ENCODE measurements around the gene POLR2J3.
"Not testable (repeated sequence)": the region's sequence is repeated elsewhere in the genome, so short reads cannot be mapped to it uniquely, and the experiment has no call there.

The POLR2J3 gene

DNA sequence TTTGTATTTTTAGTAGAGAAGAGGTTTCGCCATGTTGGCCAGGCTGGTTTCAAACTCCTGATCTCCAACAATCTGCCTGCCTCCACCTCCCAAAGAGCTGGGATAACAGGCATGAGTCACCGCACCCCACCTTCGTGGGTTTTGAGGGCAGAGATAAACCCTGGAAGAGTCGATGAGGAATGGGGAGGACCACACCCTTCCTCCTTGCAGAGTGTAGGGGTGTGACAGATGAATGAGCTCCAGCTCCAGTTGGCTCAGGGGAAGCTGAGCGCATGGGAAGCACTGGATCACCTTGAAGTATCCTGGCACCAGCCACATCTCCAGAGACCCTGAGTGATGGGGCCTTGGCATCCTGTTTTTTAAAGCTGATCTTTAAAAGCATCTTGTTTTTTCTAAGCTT lies 11.1 kb upstream of the POLR2J3 start:
- not testable (repeated sequence) for DNase-seq (ENCODE audit: low read depth)

DNA sequence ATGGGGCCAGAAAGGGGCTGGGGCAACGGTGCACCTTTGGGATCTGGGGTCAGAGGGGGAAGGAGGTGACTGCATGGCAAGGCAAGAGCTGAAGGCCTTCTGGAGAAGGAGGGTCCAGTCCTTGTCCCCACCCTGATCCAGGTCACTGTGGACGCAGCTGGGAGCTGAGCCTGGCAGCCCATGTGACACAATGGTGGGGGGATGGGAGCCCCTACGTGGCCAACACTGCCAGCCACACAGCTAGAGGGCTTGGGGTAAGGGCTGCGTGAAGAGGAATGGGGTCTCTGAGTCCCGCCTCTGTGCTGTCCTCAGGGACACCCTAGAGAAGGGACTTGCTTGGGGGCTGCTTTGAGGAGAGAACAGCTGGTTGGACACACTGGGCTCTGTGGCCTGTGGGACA lies 9.3 kb upstream of the POLR2J3 start:
- DNase-seq (ENCODE audit: low read depth), result not testable (repeated sequence)

DNA sequence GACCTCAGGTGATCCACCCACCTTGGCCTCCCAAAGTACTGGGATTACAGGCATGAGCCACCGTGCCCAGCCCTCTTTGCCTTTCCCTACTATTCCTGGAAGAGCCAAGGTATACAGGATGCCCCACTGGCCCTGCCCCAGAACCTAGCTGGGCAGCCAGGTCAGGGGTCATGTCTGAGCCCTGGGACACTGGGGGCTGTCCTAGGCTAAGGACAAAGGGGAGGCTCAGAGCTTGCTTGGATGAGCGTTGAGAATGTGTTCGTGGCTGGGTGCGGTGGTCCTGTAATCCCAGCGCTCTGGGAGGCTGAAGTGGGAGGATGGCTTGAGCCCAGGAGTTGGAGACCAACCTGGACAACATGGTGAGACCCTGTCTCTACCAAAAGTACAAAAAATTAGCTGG lies 6.1 kb upstream of the POLR2J3 start:
- DNase-seq (ENCODE audit: low read depth), result not testable (repeated sequence)

DNA sequence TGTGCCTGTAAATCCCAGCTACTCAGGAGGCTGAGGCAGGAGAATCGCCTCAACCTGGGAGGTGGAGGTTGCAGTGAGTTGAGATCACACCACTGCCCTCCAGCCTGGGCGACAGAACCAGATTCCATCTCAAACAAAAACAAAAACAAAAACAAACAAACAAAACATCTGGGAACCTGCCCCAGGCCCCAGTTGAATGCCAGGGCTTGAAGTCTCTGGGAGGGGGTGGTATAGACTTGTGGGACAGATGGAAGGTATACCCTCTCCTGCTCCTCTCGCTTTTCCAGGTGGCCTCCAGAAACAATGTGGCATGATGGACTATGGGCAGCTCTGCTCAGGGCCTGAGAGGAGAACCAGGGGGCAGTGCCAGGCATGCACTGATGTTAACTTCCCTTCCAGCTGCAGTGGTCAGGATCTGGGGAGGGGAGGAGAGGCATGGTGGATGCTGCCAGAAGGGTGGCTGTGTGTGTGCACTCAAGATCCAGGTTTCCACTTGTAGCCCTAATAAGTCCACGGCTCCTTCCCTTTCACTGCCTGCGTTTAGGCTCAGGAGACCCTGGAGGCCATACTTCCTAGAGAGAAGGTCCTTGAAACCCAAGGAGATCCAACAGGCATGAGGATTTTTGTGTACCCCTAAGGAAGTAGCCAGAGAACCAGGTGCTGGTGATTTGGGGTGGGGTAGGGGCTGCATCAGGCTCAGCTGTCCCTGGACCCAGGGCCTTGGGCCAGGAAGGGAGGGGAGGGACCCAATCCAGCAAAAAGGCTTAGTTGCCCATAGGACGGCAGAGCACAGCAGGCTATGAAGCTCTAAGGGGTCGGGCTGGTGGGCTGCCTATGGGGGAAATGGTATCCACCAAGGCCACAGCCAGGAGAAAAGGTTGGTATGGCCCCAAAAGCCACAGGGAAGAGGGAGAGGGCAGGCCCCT lies 5.2 kb upstream of the POLR2J3 start:
- not testable (repeated sequence) for DNase-seq (ENCODE audit: low read depth)

DNA sequence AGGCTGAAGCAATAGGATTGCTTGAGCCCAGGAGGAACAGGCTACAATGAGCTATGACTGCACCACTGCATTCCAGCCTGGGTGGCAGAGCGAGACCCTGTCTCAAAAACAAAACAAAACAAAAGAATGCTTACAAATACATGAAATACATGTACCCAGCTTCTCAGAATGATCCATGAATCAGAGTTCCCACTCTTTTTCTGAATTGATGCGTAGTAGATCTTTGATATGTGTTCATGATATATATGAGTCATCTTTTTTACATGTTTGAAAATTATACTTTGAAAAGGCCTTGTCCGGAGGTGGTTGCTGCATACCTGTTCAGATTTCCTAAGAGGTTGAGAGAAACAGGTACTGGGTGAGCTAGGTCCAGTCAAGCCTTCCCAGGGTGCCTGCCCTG lies 4.0 kb upstream of the POLR2J3 start:
- not testable (repeated sequence) for DNase-seq (ENCODE audit: low read depth)

DNA sequence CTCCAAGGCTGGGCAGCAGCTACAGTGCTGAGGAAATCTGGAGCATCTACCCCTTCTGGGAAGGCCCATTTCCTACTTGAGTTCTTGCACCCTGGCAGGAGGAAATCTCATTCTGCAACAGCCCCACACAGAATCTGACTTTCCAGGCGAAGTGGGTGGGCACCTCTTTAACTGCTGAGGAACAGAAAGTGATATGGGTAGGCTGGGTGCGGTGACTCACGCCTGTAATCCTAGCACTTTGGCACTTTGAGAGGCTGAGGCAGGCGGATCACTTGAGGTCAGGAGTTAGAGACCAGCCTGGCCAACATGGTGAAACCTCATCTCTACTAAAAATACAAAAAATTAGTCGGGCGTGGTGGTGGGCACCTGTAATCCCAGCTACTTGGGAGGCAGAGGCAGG lies 2.2 kb upstream of the POLR2J3 start:
- not testable (repeated sequence) for DNase-seq (ENCODE audit: low read depth)

DNA sequence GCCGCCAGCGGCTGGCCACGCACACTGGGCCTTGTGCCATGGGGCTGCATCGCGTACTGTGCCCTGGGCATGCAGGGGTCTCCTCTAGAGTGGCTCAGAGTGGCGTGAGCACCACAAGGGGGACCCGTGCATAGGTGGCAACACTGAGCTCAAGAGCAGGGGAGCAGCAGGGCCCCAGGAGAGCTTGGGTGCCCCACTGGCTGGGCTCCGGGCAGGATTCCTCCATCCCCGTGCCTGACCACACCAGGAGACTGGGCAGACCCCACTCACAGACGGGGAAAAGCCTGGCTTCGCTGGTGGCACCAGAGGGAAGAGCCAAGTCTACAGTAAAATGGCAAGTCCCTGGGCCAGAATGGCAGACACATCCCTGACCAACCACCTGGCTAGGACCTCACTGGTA lies 3.8 kb downstream of the POLR2J3 start:
- DNase-seq (ENCODE audit: low read depth), result not testable (repeated sequence)

DNA sequence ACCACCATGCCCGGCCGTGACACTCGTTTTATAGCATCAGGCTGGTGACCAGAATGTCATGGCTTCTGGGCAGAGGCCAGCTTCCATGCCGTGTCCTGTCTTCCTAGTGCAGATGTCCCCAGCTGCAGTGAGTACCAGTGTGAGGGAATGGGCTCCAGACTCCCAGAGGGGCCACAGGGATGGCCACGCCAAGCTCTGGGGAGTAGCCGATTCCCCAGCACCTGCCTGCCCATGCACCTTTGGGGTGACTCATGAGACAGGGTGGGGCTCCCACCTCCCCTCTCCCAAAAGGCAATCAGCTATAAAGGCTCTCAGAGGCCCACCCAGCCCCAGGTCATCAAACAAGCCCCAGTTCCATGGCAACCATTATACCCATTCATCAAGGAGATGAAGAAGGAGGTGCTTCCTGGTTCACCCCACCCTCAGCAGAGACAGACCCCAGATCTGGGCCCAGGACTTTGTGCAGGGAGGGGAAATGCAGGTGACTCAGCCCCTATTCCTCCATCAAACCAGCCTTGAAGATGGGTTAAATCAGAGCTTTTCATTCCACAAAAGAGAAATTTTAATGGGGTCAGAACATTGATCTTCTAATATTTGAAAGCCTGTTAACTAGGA lies 21.5 kb downstream of the POLR2J3 start, which contains the start of gene SPDYE2:
Gene SPDYE2 (plus strand): TSS at position 419 of the 615 bp plus-strand sequence. CDS start 2,030 bp downstream, outside the sequence.
- DNase-seq (ENCODE audit: low read depth), result not testable (repeated sequence)

DNA sequence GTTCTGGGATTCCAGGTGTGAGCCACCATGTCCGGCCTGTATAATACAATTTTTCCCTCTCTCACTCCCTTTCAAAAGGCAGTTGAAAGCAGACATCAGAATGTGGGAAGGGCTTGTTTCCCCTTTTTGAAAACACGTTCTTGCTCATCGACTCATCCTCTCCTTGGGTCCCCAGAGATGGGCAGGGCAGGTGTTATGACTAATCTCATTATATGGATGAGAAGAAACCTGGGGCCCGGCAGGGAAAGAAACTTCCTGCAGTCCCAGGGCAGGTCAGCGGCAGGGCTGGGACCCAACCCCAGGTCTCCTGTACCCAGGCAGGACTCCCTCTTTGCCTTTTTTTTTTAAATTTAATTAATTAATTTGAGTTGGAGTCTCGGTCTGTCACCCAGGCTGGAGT lies 26.0 kb downstream of the POLR2J3 start:
- not testable (repeated sequence) for DNase-seq (ENCODE audit: low read depth)

DNA sequence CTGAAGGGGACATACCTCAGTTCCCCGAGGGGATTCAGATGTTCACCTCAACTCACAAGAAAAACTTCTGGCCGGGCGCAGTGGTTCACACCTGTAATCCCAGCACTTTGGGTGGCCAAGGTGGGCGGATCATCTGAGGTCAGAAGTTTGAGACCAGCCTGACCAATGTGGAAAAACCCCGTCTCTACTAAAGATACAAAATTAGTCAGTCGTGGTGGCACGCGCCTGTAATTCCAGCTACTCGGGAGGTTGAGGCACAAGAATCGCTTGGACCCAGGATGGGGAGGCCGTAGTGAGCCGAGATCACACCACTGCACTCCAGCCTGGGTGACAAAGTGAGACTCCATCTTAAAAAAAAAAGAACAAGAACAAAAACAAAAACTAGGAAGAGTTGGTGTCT lies 27.1 kb downstream of the POLR2J3 start:
- not testable (repeated sequence) for DNase-seq (ENCODE audit: low read depth)

DNA sequence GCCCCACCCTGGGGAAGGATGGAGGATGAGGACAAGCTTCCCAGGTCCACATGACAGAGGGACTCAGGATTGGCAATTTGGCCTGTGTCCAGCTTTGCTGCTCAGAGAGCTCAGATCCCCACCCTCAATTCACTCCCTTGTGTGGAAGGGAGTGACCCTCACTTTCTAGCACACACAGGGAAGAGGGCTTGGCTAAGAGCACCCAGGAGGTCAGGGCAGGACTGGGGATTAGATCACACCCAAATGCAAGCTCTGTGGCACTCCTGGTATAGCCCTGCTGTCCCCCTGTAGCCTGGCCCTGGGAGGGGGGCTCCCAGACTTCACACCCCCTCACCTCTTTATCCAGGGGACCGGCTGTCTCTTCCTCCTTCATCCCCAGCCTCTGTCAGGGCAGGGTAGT lies 28.0 kb downstream of the POLR2J3 start:
- DNase-seq (ENCODE audit: low read depth), result not testable (repeated sequence)

DNA sequence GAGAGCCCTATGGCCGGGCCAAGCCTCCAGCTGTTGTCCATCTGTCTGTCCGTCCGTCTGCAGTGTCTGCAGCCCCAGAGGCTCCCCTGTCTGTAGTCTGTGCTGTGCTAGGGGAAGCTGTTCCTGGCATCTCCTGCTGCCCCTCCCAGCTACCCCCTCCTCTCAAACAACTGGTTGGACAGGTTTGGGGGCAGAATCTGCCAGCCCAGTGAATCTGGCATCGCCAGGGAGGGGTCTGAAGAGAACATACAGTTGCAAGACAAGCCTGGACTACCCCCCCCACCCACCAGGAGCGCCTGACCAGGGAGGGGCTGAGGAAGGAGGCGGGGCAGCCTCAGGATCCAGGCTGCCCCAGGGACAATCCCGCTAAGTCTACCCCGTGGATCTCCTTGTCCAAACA lies 28.8 kb downstream of the POLR2J3 start, which contains the start of gene UPK3BL2:
Gene UPK3BL2 (minus strand): TSS at position 101 of the 400 bp plus-strand sequence. CDS start 60 bp downstream, at position 41.
- DNase-seq (ENCODE audit: low read depth), result not testable (repeated sequence)

DNA sequence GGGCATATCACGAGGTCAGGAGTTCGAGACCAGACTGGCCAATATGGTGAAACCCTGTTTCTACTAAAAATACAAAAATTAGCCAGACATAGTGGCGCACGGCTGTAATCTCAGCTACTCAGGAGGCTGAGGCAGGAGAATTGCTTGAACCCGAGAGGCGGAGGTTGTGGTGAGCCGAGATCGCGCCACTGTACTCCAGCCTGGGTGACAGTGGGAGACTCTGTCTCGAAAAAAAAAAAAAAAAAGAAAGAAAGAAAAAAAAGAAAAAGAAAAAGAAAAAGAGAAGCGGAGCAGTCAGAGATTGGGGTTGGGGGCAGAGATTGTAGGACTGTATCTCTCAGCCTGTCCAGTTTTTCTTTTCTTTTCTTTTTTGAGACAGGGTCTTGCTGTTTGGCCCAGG lies 29.6 kb downstream of the POLR2J3 start:
- not testable (repeated sequence) for DNase-seq (ENCODE audit: low read depth)

DNA sequence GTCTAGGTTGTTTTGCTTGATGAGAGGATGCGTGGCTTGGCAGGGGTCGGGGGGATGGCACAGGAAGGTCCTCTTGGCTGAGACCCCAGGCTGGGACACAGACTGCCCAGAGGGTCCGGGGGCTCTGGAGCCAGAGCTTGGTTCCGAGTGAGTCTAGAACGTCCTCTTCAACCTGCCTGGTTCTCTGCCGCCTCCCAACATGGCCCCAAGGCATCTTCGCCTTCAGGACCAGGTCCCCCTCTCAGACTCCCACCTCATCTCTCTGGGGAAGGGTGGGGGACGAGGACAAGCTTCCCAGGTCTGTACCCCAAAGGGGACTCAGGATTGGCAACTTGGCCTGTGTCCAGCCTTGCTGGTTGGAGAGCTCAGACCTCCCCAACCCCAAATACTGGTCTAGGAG lies 30.3 kb downstream of the POLR2J3 start:
- not testable (repeated sequence) for DNase-seq (ENCODE audit: low read depth)

DNA sequence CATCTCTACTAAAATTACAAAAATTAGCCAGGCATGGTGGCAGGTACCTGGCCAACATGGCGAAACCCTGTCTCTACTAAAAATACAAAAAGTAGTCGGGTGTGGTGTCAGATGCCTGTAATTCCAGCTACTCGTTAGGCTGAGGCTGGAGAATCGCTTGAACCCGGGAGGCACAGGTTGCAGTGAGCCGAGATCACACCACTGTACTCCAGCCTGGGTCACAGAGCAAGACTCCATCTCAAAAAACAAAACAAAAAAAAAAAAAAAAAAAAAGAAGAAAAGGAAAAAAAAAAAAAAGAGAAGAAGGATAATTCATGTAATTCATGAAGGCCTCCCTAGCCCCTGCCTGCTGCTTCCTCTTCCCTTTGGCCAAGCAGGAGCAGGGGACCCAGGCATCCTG lies 31.8 kb downstream of the POLR2J3 start:
- not testable (repeated sequence) for DNase-seq (ENCODE audit: low read depth)

DNA sequence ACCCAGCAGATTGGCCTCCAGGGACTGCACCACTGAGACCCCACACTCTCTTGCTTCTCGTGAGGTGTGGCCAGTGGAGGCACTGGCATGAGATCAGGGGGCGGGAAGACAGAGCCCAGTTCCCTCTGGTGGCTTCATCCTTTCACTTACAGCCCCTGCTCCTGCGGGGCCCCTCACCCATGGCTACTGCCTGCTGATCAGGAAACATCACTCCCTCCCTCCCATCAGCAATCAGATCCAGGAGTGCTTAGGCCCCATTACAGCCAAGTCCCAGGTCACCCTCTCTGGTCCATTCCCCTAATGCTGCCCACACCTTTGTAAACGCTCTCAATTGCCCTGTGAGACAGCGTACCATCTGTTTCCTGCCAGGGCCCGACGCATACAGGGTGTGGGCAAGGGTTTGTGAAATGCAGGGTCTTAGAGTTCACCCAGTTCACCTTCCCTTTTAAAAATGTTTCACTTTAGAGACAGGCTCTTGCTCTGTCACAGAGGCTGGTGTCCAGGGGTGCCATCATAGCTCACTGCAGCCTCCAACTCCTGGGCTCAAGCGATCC lies 37.2 kb downstream of the POLR2J3 start:
- DNase-seq (ENCODE audit: low read depth), result not testable (repeated sequence)

DNA sequence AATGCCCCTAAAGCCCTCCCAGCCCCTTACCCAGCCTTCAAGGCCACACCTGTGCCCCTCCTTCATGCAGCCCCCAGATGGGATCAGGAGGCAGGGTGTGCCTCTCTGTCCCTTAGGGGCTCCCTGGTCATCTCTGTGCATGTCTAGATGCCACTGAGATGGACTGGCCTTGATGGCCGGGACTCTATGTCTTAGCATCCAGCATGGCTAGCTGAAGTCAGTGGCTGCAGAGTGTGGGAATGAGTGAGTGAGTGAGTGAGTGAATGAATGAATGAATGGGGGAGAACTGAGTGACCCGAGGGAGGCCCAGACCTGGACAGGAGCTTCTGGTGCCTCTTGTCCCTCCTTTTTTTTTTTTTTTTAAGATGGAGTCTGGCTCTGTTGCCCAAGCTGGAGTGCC lies 40.3 kb downstream of the POLR2J3 start:
- not testable (repeated sequence) for DNase-seq (ENCODE audit: low read depth)

DNA sequence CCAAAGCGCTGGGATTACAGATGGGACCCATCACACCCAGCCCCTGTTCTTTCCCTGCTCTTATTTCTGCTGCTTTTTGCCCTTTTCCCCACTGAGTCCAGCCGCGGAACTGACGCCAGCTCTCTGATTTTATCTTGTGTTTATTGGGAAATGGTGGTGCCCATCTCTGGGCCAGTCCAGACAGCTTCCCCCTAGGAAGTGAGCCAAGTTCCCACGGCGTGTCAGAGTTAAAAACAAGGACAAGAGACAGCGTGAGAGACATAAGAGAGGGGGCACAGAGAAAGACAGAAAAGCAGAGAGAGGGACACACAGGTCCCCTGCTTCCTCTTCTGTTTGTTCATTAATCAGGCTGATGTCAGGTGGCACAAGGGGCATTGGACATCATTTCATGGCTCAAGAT lies 40.8 kb downstream of the POLR2J3 start:
- DNase-seq (ENCODE audit: low read depth), result not testable (repeated sequence)

DNA sequence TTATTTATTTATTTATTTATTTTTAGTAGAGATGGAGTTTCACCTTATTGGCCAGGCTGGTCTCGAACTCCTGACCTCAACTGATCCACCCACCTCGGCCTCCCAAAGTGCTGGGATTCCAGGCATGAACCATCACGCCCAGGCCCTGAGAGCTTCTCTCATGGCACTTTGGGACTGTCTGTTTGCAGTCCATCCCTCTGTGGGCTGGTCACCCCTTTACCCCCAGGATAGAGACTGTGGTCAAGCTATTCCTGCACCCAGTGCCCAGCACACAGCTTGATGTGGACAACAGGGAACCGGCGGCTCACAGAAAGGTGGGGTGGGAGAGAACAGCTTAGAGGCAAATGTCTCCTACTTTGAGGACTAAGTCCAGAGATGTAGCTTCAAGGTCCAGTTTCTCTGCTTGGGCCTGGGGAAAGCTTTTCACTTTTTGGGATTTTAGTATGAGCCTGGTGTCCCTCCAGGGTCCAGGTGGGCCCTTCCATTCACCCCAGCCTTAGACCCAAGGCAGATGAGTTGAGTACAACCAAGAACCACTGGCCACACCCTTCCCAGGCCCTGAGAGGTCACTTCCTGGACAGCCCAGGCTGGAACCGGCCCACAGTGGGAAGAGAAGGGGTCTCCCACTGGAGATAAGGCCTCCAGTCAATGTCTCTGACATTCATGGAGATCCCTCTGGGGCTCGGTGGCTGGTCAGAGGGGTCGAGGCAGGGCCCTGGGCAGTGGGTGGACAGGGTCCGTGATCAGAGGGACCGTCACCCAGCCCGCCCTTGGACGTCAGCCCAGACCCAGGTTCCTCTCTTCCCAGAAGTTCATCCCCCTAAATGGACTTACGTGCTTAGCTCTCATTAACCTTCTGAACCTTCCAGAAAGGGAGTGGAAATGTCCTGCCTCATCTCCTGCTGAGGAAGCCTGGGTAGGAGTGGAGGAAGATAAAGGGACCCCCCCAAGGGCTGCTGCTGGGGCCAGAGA lies 44.3 kb downstream of the POLR2J3 start:
- not testable (repeated sequence) for DNase-seq (ENCODE audit: low read depth)

DNA sequence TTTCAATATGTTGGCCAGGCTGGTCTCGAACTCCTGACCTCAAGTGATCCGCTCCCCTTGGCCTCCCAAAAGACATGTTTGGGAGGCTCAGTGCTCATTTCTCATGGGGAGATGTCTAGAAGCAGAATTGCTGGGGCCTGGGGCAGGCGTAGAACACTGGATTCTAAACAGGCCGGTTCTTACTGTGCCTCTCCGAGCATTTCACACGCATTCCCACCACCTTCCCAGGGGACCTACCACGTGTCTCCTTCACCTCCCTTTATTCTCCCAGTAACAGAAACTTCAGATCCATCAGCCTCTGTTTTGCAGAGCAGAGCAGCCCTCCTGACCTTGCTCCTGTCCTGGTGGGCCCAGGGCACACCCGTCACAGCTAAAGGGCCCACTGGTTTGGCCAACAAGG lies 45.2 kb downstream of the POLR2J3 start:
- DNase-seq (ENCODE audit: low read depth), result not testable (repeated sequence)

DNA sequence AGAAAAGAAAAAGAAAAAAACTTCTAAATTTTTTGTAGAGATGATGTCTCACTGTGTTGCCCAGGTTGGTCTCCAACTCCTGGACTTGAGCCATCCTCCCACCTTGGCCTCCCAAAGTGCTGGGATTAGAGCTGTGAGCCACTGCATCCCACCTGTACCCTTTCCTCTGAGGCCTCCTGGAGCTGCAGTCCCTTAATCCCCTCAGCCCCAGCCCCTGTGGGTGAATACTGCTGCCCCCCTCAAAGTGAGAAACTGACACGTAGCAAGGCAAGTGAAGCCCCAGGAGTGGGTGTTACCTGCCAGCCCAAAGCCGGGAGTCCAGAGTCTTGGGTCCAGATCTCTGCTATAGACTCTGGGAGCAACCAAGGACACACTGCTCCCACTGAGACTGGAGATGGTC lies 47.6 kb downstream of the POLR2J3 start:
- DNase-seq (ENCODE audit: low read depth), result not testable (repeated sequence)
